Renal pelvis (tissue), 4 donors: Measurements from ENCODE around the gene MS4A14. TPM values are rescaled to one million over a fixed set of nuclear protein-coding genes. Genes with fewer than 3 reads are reported as not detected.
"Not testable (repeated sequence)": the region's sequence is repeated elsewhere in the genome, so short reads cannot be mapped to it uniquely, and the experiment has no call there.

Source experiments
- DNase-seq: peaks from one replicate; pipeline ENCODE4 v3.0.0-alpha.2; 2013
- polyA plus RNA-seq, 3 donors: library from polyadenylated mRNA; unstranded; fragments of 120-200 nt; gene quantifications; one replicate each; pipeline ENCODE4 v1.2.1, GENCODE V29; 2013; ENCODE audit not compliant: insufficient read length in 3 of 3

Gene MS4A14
- polyA plus RNA-seq, 3 donors: 0.10 to 0.27 (median 0.16) TPM

DNA sequence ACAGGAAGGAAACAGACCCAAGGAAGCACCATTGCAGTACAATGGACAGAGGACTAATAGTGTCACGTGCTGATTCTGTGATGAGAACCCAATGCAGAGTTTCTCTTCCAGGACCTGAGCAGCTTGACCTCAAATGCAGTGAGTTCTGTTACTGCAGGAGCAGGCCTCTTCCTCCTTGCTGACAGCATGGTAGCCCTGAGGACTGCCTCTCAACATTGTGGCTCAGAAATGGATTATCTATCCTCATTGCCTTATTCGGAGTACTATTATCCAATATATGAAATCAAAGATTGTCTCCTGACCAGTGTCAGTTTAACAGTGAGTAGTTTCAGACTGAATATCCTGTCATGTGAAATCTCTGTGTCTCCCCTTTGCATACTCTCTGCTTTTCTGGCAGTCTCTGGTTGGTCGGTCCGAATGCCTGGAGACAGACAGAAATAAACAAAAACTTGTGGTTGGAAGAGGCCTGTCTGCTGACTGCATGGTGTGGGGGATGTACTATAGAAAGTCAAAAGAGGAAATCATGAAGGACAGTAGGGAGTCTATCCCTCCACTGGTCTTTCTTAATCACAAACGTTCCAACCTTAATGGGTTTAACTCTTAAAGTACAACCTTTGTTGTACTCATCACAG is 6.9 kb upstream of the MS4A14 start:
- DNase-seq: no peak

DNA sequence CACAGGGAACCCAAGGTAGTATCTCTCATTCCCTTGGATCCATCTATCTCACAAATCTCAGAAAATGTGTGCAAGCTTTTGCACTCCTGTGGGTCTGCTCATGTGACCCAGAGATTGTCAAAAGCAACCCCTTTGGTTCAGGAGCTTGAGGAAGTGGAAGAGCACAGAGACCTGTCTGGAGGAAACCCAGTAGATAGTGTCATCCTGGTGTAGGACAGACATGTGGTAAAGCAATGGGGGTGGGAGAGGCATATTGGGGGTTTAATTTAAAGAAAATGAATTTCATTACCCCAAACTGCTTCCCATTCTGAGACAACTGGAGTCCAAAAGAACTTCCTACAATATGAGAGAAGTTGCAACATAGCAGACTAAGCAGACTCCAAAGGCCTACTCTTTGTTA is 5.8 kb upstream of the MS4A14 start:
- no peak for DNase-seq

GRCh38 chr11:60392361-60392760 is 3.9 kb upstream of the MS4A14 start:
- no peak for DNase-seq

DNA sequence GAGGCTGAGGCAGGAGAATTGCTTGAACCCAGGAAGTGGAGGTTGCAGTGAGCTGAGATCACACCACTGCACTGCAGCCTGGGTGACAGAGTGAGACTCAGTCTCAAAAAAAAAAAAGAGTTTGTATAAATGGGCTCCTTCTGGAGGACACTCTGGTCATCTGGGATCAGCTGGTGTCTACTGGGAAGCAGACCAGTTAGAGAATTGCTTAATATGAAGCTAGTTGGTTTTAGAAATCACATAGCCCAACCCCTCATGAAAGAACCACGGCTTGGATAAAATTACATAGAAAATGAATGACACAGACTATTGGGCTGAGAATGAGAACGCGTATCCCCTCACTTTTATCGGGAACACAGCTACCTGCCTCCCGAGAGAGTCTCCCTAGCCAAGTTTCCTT is 3.2 kb upstream of the MS4A14 start:
- no peak for DNase-seq

- DNase-seq: no peak
These were observed 1.4 kb upstream of the MS4A14 start for GRCh38 chr11:60394666-60395380.

DNA sequence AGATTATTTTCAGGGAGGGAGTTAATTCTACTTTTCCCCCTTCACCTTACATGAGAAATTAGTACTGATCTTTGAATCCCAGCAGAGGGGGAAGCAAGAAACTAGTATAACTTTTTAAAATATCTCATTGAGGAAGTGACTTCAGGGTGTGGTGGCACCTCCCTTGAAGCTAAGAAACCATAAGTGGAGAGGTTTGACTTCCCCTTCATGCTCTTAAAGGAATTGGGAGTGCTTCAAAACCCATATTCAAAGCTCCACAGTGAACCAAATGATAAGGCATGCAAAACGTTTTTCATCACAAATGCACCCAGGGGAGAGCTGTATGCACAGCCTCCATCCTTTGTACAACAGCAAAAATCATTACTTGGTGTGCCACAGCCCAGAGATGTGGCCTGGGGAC is 540 bp downstream of the MS4A14 start:
- DNase-seq: no peak

DNA sequence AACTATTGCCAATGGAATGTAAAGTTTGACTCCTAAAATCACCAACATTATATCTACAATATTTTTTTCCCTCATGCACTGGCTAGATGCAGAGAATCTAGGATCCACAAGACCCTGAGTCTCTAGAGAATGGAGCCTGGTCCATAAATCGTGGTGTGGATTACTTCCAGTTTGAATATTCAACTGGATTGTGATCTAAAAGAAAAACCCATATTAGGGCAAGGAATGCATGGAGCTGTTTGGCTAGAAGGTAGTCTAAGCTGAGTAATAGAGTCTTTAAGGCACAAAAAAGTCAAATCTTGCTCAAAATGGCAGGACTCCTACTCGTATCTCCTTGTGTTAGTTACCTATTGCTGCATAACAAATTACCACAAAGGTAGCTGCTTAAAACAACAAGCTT is 23.8 kb downstream of the MS4A14 start:
- no peak for DNase-seq

DNA sequence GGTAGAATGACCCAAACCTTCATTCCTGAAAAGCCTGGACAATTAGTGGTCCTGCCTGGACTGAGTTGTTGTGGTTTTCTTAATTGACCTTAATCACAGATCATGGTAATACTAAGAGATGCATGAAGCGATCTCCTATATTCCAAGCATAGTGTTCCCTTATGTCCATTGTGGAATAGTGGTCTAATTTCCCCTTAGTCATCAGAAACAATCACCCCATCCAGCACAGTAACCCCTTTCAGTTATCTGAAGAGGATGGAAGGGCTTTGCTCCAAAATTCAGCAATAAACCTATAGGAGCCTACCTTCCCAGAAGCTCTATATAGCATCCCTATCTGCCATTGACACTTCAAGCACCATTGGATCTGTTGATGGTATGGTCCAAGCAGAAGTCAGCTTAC is 26.4 kb downstream of the MS4A14 start:
- DNase-seq: no peak

DNA sequence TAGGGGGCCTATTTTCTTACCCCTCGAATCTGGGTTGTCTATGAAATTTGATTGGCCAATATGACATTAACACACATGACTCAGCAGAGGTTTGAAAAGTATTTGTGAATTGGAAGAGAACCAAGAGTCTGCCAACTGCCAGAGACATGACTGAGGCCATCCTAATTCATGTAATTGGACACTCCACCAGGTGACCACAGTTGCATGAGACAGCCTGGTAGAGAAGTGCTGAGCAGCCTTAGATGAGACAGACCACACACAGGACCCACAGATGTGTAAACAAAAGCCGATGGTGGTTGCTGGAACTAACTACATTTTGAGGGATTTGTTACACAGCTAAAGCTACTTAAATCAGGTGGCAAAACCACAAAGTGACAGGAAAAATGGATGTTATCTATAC is 32.3 kb downstream of the MS4A14 start:
- DNase-seq: no peak

GRCh38 chr11:60429272-60429671 is 33.0 kb downstream of the MS4A14 start, which contains the start of gene MS4A5:
Gene MS4A5 (plus strand): TSS chr11:60429572. CDS start chr11:60429675, 103 bp downstream.
- no peak for DNase-seq

GRCh38 chr11:60431251-60431650 is 35.0 kb downstream of the MS4A14 start:
- peak; percentile 11 for DNase-seq

GRCh38 chr11:60433401-60433800 is 37.1 kb downstream of the MS4A14 start:
- DNase-seq: no peak

- DNase-seq: no peak
These were observed 50.8 kb downstream of the MS4A14 start for GRCh38 chr11:60447070-60447469.

DNA sequence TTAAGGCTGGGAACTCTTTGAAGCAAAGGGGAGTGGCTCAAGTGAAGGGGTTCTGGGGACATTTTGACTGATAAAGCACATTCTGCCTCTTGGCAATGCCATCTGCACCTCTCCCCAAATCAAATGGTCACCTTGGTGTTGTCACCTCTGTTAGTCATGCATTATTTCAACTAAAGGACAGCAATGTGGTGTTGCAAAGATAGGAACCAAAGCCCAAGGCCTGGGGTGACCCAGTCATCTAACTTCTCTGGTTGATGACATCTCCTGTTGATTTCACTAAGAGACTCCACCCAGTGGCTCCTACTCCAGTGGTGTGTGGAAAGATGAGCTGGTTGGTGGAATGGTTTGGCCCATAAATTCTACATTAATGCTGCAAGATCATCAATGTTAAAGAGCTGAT is 51.6 kb downstream of the MS4A14 start:
- no peak for DNase-seq

DNA sequence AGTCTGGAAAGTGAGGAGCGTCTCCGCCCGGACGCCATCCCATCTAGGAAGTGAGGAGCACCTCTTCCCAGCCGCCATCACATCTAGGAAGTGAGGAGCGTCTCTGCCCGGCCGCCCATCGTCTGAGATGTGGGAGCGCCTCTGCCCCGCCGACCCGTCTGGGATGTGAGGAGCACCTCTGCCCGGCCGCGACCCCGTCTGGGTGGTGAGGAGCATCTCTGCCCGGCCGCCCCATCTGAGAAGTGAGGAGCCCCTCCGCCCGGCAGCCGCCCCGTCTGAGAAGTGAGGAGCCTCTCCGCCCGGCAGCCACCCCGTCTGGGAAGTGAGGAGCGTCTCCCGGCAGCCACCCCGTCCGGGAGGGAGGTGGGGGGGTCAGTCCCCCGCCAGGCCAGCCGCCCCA is 54.9 kb downstream of the MS4A14 start:
- DNase-seq: not testable (repeated sequence)

DNA sequence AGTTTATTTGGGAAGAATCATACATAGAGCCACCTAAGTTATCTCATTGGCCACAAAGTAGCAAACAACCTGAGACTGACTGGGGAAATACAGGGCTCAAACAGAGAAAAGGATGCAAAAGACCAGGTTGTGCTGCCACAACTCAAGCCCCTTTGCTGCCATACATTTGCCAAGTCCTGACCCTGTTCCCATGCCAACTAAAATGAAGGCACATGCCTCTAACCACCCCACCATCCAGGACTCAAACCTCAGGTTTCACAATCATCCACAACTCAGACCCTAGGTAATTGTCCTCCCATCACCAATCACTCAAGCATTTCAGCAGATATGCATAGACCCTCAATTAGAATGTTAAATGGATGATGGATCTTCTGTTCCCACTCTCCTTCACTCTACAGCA is 58.0 kb downstream of the MS4A14 start:
- DNase-seq: no peak

GRCh38 chr11:60455531-60456042 is 59.3 kb downstream of the MS4A14 start, which contains the start of gene MS4A1:
Gene MS4A1 (plus strand): TSS chr11:60455847. CDS start chr11:60462375, 6,528 bp downstream.
- DNase-seq: no peak

- no peak for DNase-seq
These were observed 61.3 kb downstream of the MS4A14 start for GRCh38 chr11:60457576-60457975.

GRCh38 chr11:60459345-60459744 is 63.1 kb downstream of the MS4A14 start:
- no peak for DNase-seq
